K562 (cell line): ENCODE data around the gene ERP44. TPM values are rescaled to one million over a fixed set of nuclear protein-coding genes. Genes with fewer than 3 reads are reported as not detected.

ENCODE experiments used
- ATAC-seq: fragments of 200-7000 bp; cut with Tn5 transposase; 3 replicates; pipeline ENCODE4 v1.9.1; 2020; ENCODE audit warnings: moderate library complexity
- BruUV-seq: library from RNA; stranded (reverse); fragments of 400-500 nt; replicated peaks from 2 replicates; lab custom pipeline; 2021; lab: Mats Ljungman, UMichigan
- CTCF ChIA-PET: fragments of 300-600 bp; formaldehyde crosslinking; extraction: SDS; loops from one replicate; lab custom pipeline; 2021; ENCODE audit warnings: low intra/inter-chr PET ratio; lab: Yijun Ruan, JAX
- POLR2A ChIA-PET: fragments of 300-600, 350-650 bp; sonication (Branson Sonifier 250); formaldehyde crosslinking; extraction: SDS; loops from one replicate; lab custom pipeline; 2021; ENCODE audit warnings: antibody characterized with exemption, inconsistent platforms; lab: Yijun Ruan, JAX
- DNase-seq, 4 experiments: peaks; one replicate each; pipeline versions ENCODE4 v3.0.0 to v3.0.0-alpha.2; 2011 to 2018; ENCODE audit warnings: low spot score in 3 of 4, mixed read lengths in 3 of 4; ENCODE audit errors: extremely low read depth in 1 of 4
- FAIRE-seq: peaks from 2 replicates; lab custom pipeline; 2011; peaks lifted over from hg19 to GRCh38; lab: Jason Lieb, UNC
- H2AFZ ChIP-seq: 2 replicates; pipeline ENCODE4 v1.6.0; 2011; ENCODE audit warnings: low read depth, low read length, control low read depth, inconsistent platforms
- H3K27ac ChIP-seq: fragments of 200-600 bp; 3 replicates; pipeline ENCODE4 v1.8.0; 2011; ENCODE audit warnings: low read depth, mild to moderate bottlenecking, control low read depth, inconsistent platforms, low read length, moderate library complexity, mixed read lengths; ENCODE audit errors: extremely low read depth
- H3K27me3 ChIP-seq, 2 experiments: fragments of 300-600 bp in 1 of 2; 2 replicates in 1 of 2; 3 replicates in 1 of 2; pipeline versions ENCODE4 v1.6.0 to v1.8.0; 2011; ENCODE audit warnings: inconsistent platforms in 2 of 2, low read length in 2 of 2, mild to moderate bottlenecking in 1 of 2, mixed read lengths in 1 of 2, moderate library complexity in 1 of 2; ENCODE audit not compliant: control insufficient read depth in 2 of 2, insufficient read depth in 2 of 2
- H3K36me3 ChIP-seq: fragments of 300-600 bp; 3 replicates; pipeline ENCODE4 v1.8.0; 2011; ENCODE audit warnings: mild to moderate bottlenecking, low read length, inconsistent platforms; ENCODE audit not compliant: control insufficient read depth, insufficient read depth
- H3K4me1 ChIP-seq, 2 experiments: fragments of 200-600 bp in 1 of 2; replicated peaks in 1 of 2; 2 replicates in 1 of 2; 3 replicates in 1 of 2; pipeline versions ENCODE4 v1.5.1 to v1.8.0; 2011; ENCODE audit warnings: inconsistent platforms in 2 of 2, low read length in 2 of 2, mild to moderate bottlenecking in 1 of 2, mixed read lengths in 1 of 2, moderate library complexity in 1 of 2; ENCODE audit not compliant: control insufficient read depth in 2 of 2, insufficient read depth in 2 of 2
- H3K4me2 ChIP-seq: 2 replicates; pipeline ENCODE4 v1.6.1; 2011; ENCODE audit warnings: low read length, control low read depth, inconsistent platforms, mixed read lengths; ENCODE audit not compliant: insufficient read depth
- H3K4me3 ChIP-seq: fragments of 200-600 bp; sonication (generic), shearing (Covaris generic); 2 replicates; pipeline ENCODE4 v1.5.1; 2016; ENCODE audit warnings: control low read depth, inconsistent platforms
- H3K79me2 ChIP-seq: fragments of 200-600 bp; 3 replicates; pipeline ENCODE4 v1.8.0; 2011; ENCODE audit warnings: low read length, inconsistent platforms; ENCODE audit not compliant: control insufficient read depth, insufficient read depth
- H3K9ac ChIP-seq, 2 experiments: 2 replicates each; pipeline versions ENCODE4 v1.6.0 to v1.6.1; 2011; ENCODE audit warnings: low read depth in 2 of 2, low read length in 2 of 2, control low read depth in 1 of 2, inconsistent platforms in 1 of 2, mild to moderate bottlenecking in 1 of 2, mixed read lengths in 1 of 2; ENCODE audit not compliant: insufficient read depth in 1 of 2
- H3K9me1 ChIP-seq: one replicate; pipeline ENCODE4 v1.6.0; 2011; ENCODE audit warnings: inconsistent platforms, mild to moderate bottlenecking, low read length, moderate library complexity; ENCODE audit not compliant: control insufficient read depth, insufficient read depth
- H3K9me3 ChIP-seq: replicated peaks from 2 replicates; pipeline ENCODE4 v1.5.1; 2011; ENCODE audit warnings: low read depth, low read length, inconsistent platforms; ENCODE audit not compliant: control insufficient read depth, insufficient read depth
- H4K20me1 ChIP-seq: replicated peaks from 2 replicates; pipeline ENCODE4 v1.6.1; 2011; ENCODE audit warnings: low read length, inconsistent platforms, mixed read lengths; ENCODE audit not compliant: control insufficient read depth, insufficient read depth
- HDAC1 ChIP-seq, 2 experiments: fragments of 450-650 bp; IDR thresholded peaks; 2 replicates each; pipeline ENCODE4 v1.6.1; 2016 to 2017; ENCODE audit warnings: inconsistent platforms in 1 of 2, mild to moderate bottlenecking in 1 of 2, moderate library complexity in 1 of 2
- ILK ChIP-seq: fragments of 450-650 bp; IDR thresholded peaks from 2 replicates; pipeline ENCODE4 v1.6.1; 2016; ENCODE audit warnings: missing genetic modification characterization, low read depth, mild to moderate bottlenecking, missing compliant biosample characterization, moderate library complexity, borderline replicate concordance
- LARP7 ChIP-seq: fragments of 450-650 bp; IDR thresholded peaks from 2 replicates; pipeline ENCODE4 v1.6.1; 2016
- PCBP2 ChIP-seq: fragments of 200-400 bp; formaldehyde crosslinking; IDR thresholded peaks from 2 replicates; pipeline ENCODE4 v1.6.1; 2018; ENCODE audit warnings: low read length, low read depth, mild to moderate bottlenecking, moderate library complexity; ENCODE audit not compliant: poor library complexity, severe bottlenecking
- RBM14 ChIP-seq: fragments of 200-400 bp; formaldehyde crosslinking; IDR thresholded peaks from 2 replicates; pipeline ENCODE4 v1.6.1; 2018; ENCODE audit warnings: low read depth, mild to moderate bottlenecking, low read length, moderate library complexity, borderline replicate concordance; ENCODE audit not compliant: insufficient read depth
- ZFP1 ChIP-seq: fragments of 450-650 bp; formaldehyde crosslinking; IDR thresholded peaks from 2 replicates; pipeline ENCODE4 v1.4.0; 2020; ENCODE audit warnings: mild to moderate bottlenecking, mixed read lengths
- ZFPM2 ChIP-seq: fragments of 250-450 bp; sonication (Bioruptor Pico); IDR thresholded peaks from 2 replicates; pipeline ENCODE4 v1.5.1; 2022; ENCODE audit warnings: mild to moderate bottlenecking
- ZFX ChIP-seq: sonication (generic); formaldehyde crosslinking; IDR thresholded peaks from 2 replicates; pipeline ENCODE4 v1.8.0; 2022; ENCODE audit warnings: mild to moderate bottlenecking, missing genetic modification reagents, moderate library complexity
- ZZZ3 ChIP-seq: fragments of 450-650 bp; IDR thresholded peaks from 2 replicates; pipeline ENCODE4 v1.6.1; 2016; ENCODE audit warnings: antibody characterized with exemption, mild to moderate bottlenecking, moderate library complexity
- WGBS: fragments of 100-300 bp; shearing (Covaris generic); methylation state at CpG from one replicate; pipeline ENCODE4 v1.1.6; 2016; ENCODE audit warnings: low coverage, mixed read lengths; ENCODE audit not compliant: insufficient coverage; ENCODE audit errors: missing lambda C conversion rate; 5-methylcytosine and 5-hydroxymethylcytosine counted together
- in situ Hi-C: fragments of 300-500 bp; cut with MboI; formaldehyde crosslinking; loops from 4 replicates; pipeline ENCODE4 v1.15.0; 2018; ENCODE audit warnings: inconsistent platforms, mixed read lengths
- intact Hi-C: fragments of 100-400 bp; cut with micrococcal nuclease; formaldehyde crosslinking; loops from 2 replicates; pipeline ENCODE4 v1.14.2; 2022
- polyA plus RNA-seq, 8 experiments: library from polyadenylated mRNA; depleted of rRNA in 4 of 8; stranded (reverse) in 5 of 8; unstranded in 3 of 8; fragments of >200 nt; fragmentation: Nextera tagmentation in 2 of 8; fragmentation: Illumina TruSeq in 1 of 8; extraction: Ambion mirVana in 2 of 8; extraction: Trizol in 1 of 8; gene quantifications; 2 replicates each; pipeline versions ENCODE4 v1.2.1 to v1.2.3, GENCODE V29; 2011 to 2014; ENCODE audit warnings: inconsistent platforms in 1 of 8, missing spikeins in 1 of 8
- total RNA-seq, 7 experiments: library from RNA; depleted of rRNA in 6 of 7; stranded (reverse); fragments of >200 nt in 6 of 7; fragmentation: Illumina TruSeq in 2 of 7; extraction: Trizol in 2 of 7; gene quantifications; 2 replicates each; pipeline versions ENCODE4 v1.2.1 to v1.2.3, GENCODE V29; 2011 to 2021; ENCODE audit warnings: low replicate concordance in 1 of 7
- TF ChIP-seq, protein P1 (sequence below): sonication (generic); formaldehyde crosslinking; IDR thresholded peaks from 2 replicates; pipeline ENCODE4 v1.8.0; 2022; ENCODE audit warnings: mild to moderate bottlenecking, missing genetic modification reagents
- TF ChIP-seq, protein P2 (sequence below): fragments of 450-650 bp; IDR thresholded peaks from 2 replicates; pipeline ENCODE4 v1.6.1; 2016; ENCODE audit warnings: mild to moderate bottlenecking, moderate library complexity

The ERP44 gene
- total and polyA plus RNA-seq, 9 of the 15 experiments (the other 6 are each of a cell fraction or from before 2014, with no cell fraction given) = 9.2 to 23.4 (median 13.6) TPM

DNA sequence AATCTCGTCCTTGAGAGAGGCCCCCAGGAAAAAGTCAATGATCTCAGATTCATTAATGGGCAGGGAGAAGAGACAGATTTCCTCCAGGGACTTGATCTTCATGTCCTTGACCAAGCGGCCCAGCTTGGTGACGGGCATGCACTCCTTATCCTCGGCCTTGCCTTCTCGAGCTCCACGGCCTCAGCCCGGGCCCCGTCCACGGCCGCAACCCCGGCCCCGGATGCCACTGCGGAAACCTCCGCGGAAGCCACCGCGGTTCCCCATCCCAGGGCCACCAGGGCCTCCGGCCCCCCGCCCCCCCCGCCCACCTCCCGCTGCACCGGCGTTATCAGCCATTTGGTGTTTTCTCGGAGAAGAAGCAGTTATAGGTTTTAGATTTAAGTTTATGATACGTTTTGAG is 18.5 kb upstream of the ERP44 start:
- no peak for ATAC-seq
- Histone ChIP-seq H2AFZ (no peak overlapping the region), H3K4me3 (no peak overlapping the region), H3K9me1 (no peaks in the 10 kb centered on the region), H3K27ac (no peak overlapping the region), H3K27me3 (no peaks in the 10 kb centered on the region), H3K9ac (no peak overlapping the region), H4K20me1 (no peaks in the 10 kb centered on the region), H3K36me3 (no peaks in the 10 kb centered on the region), H3K4me2 (no peak overlapping the region), H3K4me1 (no peaks in the 10 kb centered on the region), H3K9me3 (no peaks in the 10 kb centered on the region), H3K79me2 (no peaks in the 10 kb centered on the region)
- no peak for FAIRE-seq
- no peak for DNase-seq
- no TSS peak for BruUV-seq
- ChIA-PET CTCF (no interaction called here), POLR2A (interaction anchor here (1.2 kb wide), 1 partner anchor 23 kb away, joined by 3 read pairs; no protein-coding TSS in a partner anchor)
- 92% methylated on average over 8 of the region's 25 CpGs for WGBS
- in situ Hi-C loops (no loop called here), intact Hi-C loops (no loop called here)
- no peak for TF ChIP-seq ZFPM2 (CRISPR knock-in tag)
- no peak for TF ChIP-seq ZZZ3
- no peak for TF ChIP-seq ZFX
- TF ChIP-seq RBM14 = no peak
- TF ChIP-seq, protein P1, sequence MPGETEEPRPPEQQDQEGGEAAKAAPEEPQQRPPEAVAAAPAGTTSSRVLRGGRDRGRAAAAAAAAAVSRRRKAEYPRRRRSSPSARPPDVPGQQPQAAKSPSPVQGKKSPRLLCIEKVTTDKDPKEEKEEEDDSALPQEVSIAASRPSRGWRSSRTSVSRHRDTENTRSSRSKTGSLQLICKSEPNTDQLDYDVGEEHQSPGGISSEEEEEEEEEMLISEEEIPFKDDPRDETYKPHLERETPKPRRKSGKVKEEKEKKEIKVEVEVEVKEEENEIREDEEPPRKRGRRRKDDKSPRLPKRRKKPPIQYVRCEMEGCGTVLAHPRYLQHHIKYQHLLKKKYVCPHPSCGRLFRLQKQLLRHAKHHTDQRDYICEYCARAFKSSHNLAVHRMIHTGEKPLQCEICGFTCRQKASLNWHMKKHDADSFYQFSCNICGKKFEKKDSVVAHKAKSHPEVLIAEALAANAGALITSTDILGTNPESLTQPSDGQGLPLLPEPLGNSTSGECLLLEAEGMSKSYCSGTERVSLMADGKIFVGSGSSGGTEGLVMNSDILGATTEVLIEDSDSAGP (CRISPR knock-in tag) = no peak
- TF ChIP-seq ILK (tag) = no peak
- TF ChIP-seq LARP7 = no peak
- no peak for TF ChIP-seq ZFP1 (CRISPR knock-in tag)
- TF ChIP-seq PCBP2 = no peak
- no peak for TF ChIP-seq HDAC1 (IDR thresholded peaks at IDR 0.05)
- TF ChIP-seq, protein P2, sequence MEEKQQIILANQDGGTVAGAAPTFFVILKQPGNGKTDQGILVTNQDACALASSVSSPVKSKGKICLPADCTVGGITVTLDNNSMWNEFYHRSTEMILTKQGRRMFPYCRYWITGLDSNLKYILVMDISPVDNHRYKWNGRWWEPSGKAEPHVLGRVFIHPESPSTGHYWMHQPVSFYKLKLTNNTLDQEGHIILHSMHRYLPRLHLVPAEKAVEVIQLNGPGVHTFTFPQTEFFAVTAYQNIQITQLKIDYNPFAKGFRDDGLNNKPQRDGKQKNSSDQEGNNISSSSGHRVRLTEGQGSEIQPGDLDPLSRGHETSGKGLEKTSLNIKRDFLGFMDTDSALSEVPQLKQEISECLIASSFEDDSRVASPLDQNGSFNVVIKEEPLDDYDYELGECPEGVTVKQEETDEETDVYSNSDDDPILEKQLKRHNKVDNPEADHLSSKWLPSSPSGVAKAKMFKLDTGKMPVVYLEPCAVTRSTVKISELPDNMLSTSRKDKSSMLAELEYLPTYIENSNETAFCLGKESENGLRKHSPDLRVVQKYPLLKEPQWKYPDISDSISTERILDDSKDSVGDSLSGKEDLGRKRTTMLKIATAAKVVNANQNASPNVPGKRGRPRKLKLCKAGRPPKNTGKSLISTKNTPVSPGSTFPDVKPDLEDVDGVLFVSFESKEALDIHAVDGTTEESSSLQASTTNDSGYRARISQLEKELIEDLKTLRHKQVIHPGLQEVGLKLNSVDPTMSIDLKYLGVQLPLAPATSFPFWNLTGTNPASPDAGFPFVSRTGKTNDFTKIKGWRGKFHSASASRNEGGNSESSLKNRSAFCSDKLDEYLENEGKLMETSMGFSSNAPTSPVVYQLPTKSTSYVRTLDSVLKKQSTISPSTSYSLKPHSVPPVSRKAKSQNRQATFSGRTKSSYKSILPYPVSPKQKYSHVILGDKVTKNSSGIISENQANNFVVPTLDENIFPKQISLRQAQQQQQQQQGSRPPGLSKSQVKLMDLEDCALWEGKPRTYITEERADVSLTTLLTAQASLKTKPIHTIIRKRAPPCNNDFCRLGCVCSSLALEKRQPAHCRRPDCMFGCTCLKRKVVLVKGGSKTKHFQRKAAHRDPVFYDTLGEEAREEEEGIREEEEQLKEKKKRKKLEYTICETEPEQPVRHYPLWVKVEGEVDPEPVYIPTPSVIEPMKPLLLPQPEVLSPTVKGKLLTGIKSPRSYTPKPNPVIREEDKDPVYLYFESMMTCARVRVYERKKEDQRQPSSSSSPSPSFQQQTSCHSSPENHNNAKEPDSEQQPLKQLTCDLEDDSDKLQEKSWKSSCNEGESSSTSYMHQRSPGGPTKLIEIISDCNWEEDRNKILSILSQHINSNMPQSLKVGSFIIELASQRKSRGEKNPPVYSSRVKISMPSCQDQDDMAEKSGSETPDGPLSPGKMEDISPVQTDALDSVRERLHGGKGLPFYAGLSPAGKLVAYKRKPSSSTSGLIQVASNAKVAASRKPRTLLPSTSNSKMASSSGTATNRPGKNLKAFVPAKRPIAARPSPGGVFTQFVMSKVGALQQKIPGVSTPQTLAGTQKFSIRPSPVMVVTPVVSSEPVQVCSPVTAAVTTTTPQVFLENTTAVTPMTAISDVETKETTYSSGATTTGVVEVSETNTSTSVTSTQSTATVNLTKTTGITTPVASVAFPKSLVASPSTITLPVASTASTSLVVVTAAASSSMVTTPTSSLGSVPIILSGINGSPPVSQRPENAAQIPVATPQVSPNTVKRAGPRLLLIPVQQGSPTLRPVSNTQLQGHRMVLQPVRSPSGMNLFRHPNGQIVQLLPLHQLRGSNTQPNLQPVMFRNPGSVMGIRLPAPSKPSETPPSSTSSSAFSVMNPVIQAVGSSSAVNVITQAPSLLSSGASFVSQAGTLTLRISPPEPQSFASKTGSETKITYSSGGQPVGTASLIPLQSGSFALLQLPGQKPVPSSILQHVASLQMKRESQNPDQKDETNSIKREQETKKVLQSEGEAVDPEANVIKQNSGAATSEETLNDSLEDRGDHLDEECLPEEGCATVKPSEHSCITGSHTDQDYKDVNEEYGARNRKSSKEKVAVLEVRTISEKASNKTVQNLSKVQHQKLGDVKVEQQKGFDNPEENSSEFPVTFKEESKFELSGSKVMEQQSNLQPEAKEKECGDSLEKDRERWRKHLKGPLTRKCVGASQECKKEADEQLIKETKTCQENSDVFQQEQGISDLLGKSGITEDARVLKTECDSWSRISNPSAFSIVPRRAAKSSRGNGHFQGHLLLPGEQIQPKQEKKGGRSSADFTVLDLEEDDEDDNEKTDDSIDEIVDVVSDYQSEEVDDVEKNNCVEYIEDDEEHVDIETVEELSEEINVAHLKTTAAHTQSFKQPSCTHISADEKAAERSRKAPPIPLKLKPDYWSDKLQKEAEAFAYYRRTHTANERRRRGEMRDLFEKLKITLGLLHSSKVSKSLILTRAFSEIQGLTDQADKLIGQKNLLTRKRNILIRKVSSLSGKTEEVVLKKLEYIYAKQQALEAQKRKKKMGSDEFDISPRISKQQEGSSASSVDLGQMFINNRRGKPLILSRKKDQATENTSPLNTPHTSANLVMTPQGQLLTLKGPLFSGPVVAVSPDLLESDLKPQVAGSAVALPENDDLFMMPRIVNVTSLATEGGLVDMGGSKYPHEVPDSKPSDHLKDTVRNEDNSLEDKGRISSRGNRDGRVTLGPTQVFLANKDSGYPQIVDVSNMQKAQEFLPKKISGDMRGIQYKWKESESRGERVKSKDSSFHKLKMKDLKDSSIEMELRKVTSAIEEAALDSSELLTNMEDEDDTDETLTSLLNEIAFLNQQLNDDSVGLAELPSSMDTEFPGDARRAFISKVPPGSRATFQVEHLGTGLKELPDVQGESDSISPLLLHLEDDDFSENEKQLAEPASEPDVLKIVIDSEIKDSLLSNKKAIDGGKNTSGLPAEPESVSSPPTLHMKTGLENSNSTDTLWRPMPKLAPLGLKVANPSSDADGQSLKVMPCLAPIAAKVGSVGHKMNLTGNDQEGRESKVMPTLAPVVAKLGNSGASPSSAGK = no peak
